Esophagus muscularis mucosa (tissue), 4 donors: ENCODE data around the gene FAIM.

Source experiments
- EP300 ChIP-seq: sonication (generic); formaldehyde crosslinking; IDR thresholded peaks from one replicate; pipeline ENCODE4 v1.6.1; 2017; ENCODE audit warnings: antibody characterized with exemption
- POLR2A ChIP-seq: fragments of 450-650 bp; IDR thresholded peaks from one replicate; pipeline ENCODE4 v1.6.1; 2017; ENCODE audit warnings: antibody characterized with exemption, moderate library complexity, mild to moderate bottlenecking, low read depth
- POLR2AphosphoS5 ChIP-seq, 2 donors: sonication (generic); formaldehyde crosslinking; IDR thresholded peaks; one replicate each; pipeline ENCODE4 v1.6.1; 2017; ENCODE audit warnings: antibody characterized with exemption in 2 of 2
- TF ChIP-seq, protein P1 (sequence below), 3 experiments: fragments of 200-600 bp in 2 of 3; fragments of 450-650 bp in 1 of 3; sonication (generic) in 2 of 3; IDR thresholded peaks; one replicate each; pipeline ENCODE4 v1.5.1; 2017 to 2019; ENCODE audit warnings: antibody characterized with exemption in 3 of 3, mild to moderate bottlenecking in 2 of 3, moderate library complexity in 1 of 3

DNA sequence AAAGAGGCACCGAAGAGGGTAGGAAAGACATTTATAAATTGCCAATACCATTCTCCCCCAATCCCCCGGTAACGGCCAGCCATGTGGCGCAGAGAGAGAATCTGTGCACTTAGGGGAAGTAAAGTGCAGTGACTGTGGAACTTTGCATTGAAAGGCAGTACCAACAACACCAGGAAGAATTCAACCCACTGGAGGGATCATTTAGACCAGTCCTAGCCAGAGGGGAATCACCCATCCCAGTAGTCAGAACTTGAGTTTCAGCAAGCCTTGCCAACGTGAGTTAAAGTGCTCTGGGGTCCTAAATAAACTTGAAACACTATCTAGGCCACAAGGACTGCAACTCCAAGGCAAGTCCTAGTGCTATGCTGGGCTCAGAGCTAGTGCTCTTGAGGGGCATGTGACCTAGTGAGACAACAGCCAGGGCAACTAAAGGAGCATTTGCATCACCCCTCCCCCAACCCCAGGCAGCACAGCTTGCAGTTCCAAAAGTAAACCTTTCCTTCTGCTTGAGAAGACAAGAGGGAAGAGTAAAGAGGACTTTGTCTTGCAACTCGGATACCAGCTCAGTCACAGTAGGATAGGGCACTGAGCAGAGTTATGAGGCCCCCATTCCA is 29.5 kb upstream of the FAIM start:
- TF ChIP-seq POLR2AphosphoS5 (IDR thresholded peaks at IDR 0.05) (no peak), POLR2A (no peak), EP300 (no peak)
- TF ChIP-seq, protein P1, sequence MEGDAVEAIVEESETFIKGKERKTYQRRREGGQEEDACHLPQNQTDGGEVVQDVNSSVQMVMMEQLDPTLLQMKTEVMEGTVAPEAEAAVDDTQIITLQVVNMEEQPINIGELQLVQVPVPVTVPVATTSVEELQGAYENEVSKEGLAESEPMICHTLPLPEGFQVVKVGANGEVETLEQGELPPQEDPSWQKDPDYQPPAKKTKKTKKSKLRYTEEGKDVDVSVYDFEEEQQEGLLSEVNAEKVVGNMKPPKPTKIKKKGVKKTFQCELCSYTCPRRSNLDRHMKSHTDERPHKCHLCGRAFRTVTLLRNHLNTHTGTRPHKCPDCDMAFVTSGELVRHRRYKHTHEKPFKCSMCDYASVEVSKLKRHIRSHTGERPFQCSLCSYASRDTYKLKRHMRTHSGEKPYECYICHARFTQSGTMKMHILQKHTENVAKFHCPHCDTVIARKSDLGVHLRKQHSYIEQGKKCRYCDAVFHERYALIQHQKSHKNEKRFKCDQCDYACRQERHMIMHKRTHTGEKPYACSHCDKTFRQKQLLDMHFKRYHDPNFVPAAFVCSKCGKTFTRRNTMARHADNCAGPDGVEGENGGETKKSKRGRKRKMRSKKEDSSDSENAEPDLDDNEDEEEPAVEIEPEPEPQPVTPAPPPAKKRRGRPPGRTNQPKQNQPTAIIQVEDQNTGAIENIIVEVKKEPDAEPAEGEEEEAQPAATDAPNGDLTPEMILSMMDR (IDR thresholded peaks at IDR 0.05), result no peak
